Fibroblast of mammary gland (primary cell): Measurements from ENCODE around the gene RELL2.

Source experiments
- DNase-seq: peaks from one replicate; pipeline ENCODE4 v3.0.0-alpha.2; 2010; ENCODE audit warnings: low read depth
- H3K4me3 ChIP-seq: 2 replicates; pipeline ENCODE4 v1.5.1; 2011; ENCODE audit warnings: low read depth, mild to moderate bottlenecking, low read length, moderate library complexity; ENCODE audit not compliant: control insufficient read depth
- TF ChIP-seq, protein P1 (sequence below): conservative IDR thresholded peaks from 2 replicates; pipeline ENCODE4 v1.5.1; 2011; ENCODE audit warnings: low read depth, low read length, inconsistent platforms; ENCODE audit not compliant: control insufficient read depth, insufficient read depth

Gene RELL2, protein sequence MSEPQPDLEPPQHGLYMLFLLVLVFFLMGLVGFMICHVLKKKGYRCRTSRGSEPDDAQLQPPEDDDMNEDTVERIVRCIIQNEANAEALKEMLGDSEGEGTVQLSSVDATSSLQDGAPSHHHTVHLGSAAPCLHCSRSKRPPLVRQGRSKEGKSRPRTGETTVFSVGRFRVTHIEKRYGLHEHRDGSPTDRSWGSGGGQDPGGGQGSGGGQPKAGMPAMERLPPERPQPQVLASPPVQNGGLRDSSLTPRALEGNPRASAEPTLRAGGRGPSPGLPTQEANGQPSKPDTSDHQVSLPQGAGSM

DNA sequence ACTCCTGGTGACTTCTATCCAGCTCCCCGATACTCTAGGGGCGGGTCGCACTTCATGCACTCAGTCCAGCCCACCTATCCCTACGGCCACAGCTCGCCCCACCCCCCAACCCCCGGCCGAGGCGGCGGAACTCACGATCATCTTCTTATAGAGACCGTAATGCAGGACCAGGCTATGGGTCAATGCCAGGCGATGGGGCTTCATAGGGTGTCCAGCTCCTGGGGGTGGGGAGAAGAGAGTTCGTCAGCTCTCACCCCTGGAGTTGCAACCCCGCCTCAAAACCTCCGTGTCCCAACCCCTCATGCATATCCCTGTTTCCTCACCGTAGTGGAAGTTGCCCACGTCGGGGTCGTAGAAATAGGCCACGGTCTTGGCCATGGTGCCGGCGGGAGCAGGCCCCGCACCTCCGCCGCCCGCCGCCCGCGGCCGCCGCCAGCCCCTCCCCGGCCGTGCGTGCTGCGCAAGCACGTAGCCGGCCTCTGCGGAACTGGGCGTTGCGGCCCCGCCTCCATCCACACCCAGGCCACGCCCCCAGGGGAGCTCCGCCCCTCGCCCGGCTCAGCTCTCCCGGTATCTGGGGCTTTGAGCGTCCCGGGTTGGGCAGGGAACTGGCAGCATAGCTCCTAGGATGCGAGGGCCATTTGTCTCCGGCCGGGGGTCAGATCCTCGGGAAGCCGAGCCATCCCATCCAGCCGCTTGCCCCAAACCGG is at the start of gene RELL2, which contains the start of gene HDAC3:
Gene RELL2, plus strand, starts transcription at position 585 of the 710 bp plus-strand sequence. CDS start 1,229 bp downstream, outside the sequence.
Gene HDAC3, minus strand, starts transcription at position 437 of the 710 bp plus-strand sequence. Its CDS starts 59 bp downstream, at position 378.
- DNase-seq, result peak; percentile 80
- TF ChIP-seq, protein P1, sequence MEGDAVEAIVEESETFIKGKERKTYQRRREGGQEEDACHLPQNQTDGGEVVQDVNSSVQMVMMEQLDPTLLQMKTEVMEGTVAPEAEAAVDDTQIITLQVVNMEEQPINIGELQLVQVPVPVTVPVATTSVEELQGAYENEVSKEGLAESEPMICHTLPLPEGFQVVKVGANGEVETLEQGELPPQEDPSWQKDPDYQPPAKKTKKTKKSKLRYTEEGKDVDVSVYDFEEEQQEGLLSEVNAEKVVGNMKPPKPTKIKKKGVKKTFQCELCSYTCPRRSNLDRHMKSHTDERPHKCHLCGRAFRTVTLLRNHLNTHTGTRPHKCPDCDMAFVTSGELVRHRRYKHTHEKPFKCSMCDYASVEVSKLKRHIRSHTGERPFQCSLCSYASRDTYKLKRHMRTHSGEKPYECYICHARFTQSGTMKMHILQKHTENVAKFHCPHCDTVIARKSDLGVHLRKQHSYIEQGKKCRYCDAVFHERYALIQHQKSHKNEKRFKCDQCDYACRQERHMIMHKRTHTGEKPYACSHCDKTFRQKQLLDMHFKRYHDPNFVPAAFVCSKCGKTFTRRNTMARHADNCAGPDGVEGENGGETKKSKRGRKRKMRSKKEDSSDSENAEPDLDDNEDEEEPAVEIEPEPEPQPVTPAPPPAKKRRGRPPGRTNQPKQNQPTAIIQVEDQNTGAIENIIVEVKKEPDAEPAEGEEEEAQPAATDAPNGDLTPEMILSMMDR, result no peak
- H3K4me3 ChIP-seq, result peak within 1 kb of the TSS; percentile 92

DNA sequence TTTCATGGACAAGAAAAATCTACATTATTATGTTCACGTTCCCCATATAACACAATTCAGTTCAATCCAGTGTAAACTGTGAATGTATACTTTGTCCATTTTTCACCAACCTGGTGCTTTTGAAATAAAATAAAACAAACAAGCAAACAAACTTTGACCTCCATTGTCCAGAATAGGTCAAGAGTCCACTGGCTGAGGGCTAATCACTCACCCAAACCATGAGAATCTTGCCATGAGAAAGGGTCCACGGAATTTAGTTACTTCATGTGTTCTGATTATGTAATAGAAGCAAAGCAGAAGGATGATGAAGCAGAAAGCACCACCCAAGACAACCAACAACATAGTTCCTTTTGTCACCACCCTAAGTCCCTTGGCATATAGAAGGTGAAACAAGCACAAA is 46.7 kb upstream of the RELL2 start:
- TF ChIP-seq, protein P1, result no peak
- H3K4me3 ChIP-seq, result no peak overlapping the region
- no peak for DNase-seq

DNA sequence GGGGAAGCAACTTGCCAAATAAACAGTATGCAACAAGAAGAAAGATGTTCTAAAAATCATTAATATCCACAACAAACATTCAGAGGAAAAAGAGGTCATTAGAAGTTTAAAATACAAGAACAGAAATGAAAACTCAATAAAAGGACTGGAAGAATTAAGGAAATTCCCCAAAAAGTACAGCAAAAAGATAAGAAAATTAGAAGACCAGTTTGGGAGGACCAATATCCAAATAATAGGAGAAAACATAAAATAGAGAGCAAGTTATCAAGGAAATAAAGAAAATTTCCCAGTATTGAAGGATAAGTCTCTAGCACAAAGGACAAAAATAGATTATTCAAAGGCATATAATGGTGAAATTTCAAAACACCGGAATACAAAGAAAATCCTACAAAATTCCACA is 39.9 kb upstream of the RELL2 start:
- no peak overlapping the region for H3K4me3 ChIP-seq
- TF ChIP-seq, protein P1, result no peak
- DNase-seq, result no peak

DNA sequence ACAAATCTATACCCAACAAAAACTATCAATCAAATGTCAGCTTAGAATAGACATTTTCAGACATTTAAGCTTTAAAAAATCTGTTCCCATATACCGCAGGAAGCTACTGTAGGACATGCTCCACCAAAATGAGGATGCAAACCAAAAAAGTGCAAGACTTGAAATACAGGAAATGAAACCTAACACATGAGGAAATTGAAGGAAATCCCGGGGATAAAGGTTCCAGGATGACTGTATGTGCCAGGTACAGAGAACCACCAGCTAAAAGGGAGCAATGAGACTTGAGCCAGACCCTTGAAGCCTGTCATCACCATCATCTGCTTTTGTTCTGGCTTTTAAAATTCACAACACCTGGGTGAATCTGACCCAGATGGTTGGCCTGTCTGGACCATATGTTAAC is 39.4 kb upstream of the RELL2 start:
- no peak overlapping the region for H3K4me3 ChIP-seq
- TF ChIP-seq, protein P1, result no peak
- no peak for DNase-seq

DNA sequence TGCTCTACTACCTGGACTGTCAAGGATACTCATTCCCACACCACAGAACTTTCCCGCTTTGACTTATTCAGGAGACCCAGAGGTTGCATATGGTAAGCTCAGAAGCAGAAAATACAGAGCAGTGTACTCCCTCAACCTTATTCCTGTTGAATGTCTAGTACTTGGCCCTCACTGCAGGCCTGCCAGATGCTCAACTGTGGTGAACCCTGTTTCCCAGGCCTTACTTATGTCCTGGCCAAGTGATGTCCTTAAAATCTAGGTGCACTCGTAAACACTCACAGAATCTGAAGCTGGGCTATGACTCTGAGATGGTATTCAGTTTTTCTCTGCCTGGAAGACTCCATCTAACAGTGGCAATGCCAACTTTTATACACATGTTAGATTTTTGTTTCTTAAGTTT is 39.0 kb upstream of the RELL2 start:
- TF ChIP-seq, protein P1, result no peak
- no peak for DNase-seq
- H3K4me3 ChIP-seq, result no peak overlapping the region

DNA sequence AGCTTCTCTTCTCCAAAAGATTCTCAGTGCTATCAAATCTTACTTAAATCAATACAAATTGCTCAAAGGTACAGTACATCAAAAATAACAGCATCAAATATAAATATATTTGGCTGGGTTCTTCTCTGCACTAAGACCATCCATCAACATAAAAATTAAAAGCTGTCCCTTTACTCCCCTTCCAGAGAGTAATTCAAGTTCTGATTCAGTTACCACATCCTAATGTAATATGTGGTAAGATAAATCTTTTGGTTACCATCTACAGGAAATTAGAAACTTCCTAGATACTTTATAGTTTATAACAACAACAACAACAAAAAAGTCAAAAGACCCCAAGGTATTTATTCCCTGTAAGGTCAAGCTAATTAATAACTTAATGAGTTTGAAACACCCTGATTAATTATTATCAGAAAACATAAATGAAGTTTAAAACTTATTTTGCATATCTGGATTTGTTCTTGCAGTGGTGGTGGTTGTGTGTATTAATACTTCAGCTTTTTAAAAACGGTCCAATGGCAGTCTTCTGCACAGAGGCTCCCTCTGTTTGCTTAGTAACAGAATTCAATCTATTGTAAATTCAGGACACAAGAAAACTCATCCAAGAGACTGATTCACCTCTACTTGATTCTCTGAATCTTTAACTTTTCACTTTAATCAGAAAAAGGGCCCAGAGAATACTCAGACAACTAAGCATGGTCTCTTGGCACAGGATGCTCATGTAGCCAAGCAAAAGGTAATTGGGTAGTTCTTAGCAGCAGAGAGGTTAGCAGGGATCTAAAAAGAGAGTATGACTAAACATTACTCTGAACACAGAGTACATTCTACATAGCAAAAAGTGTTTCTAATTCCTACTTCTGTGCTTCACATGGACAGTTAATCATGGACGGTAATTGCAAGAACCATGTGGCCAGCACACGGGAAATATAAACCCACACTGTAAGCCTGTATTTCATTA is 38.1 kb upstream of the RELL2 start:
- TF ChIP-seq, protein P1, result no peak
- DNase-seq, result peak; percentile 84
- no peak overlapping the region for H3K4me3 ChIP-seq
